GM18907 (cell line): ENCODE measurements around the gene PNISR.

Source experiments
- ATAC-seq: cut with Tn5 transposase; IDR thresholded peaks from one replicate; pipeline ENCODE4 v1.9.1; 2021; ENCODE audit warnings: mild to moderate bottlenecking, moderate library complexity; ENCODE audit not compliant: unreplicated experiment

Gene PNISR

GRCh38 chr6:99407076-99407475, 18.0 kb downstream of the PNISR start:
- no peak for ATAC-seq

GRCh38 chr6:99402448-99402847, 22.7 kb downstream of the PNISR start:
- ATAC-seq = no peak

GRCh38 chr6:99397287-99397686, 27.8 kb downstream of the PNISR start:
- ATAC-seq = no peak

- ATAC-seq = peak; percentile 80
Measured at GRCh38 chr6:99393698-99394531, 31.2 kb downstream of the PNISR start, which contains the start of gene COQ3. TSS of gene COQ3 (minus strand) at chr6:99394195. CDS start at chr6:99394179, 16 bp downstream.

- peak; percentile 31 for ATAC-seq
Measured at GRCh38 chr6:99393366-99393697, 31.8 kb downstream of the PNISR start.

- no peak for ATAC-seq
Measured at GRCh38 chr6:99390896-99391295, 34.2 kb downstream of the PNISR start.

- ATAC-seq = no peak
Measured at GRCh38 chr6:99384507-99384906, 40.6 kb downstream of the PNISR start.

- no peak for ATAC-seq
Measured at GRCh38 chr6:99378636-99379035, 46.5 kb downstream of the PNISR start.

GRCh38 chr6:99369533-99369932, 55.6 kb downstream of the PNISR start:
- no peak for ATAC-seq

GRCh38 chr6:99366852-99367251, 58.3 kb downstream of the PNISR start:
- ATAC-seq = no peak

- peak; percentile 97 for ATAC-seq
Measured at GRCh38 chr6:99364026-99364425, 61.1 kb downstream of the PNISR start.

GRCh38 chr6:99362678-99363268, 62.3 kb downstream of the PNISR start:
- ATAC-seq = no peak

- ATAC-seq = no peak
Measured at GRCh38 chr6:99359800-99360199, 65.3 kb downstream of the PNISR start.

- no peak for ATAC-seq
Measured at GRCh38 chr6:99356641-99357040, 68.5 kb downstream of the PNISR start.

GRCh38 chr6:99354983-99355382, 70.1 kb downstream of the PNISR start:
- ATAC-seq = no peak

GRCh38 chr6:99353126-99353525, 72.0 kb downstream of the PNISR start:
- ATAC-seq = no peak

- ATAC-seq = no peak
Measured at GRCh38 chr6:99350573-99350972, 74.5 kb downstream of the PNISR start.

- ATAC-seq = peak; percentile 57
Measured at GRCh38 chr6:99349171-99350141, 75.7 kb downstream of the PNISR start, which contains the start of gene FAXC. TSS of gene FAXC (minus strand) at chr6:99349674. CDS start at chr6:99349372, 302 bp downstream.

- ATAC-seq = no peak
Measured at GRCh38 chr6:99348288-99349170, 76.6 kb downstream of the PNISR start.
